ENCODE measurements around the gene GPR139.

GPR139 gene

GRCh38 chr16:20004931-20005330, 68.8 kb downstream of the GPR139 start:
- Histone ChIP-seq H3K9me3 (ENCODE audit: insufficient read depth, low read length) (0 out of 2 replicates have a peak, but pooled peaks cover 4% of the 10 kb centered on the region), H3K4me1 (ENCODE audit: insufficient read depth, insufficient read length) (peaks cover 2% of the 10 kb centered on the region), H3K4me3 (ENCODE audit: insufficient read length, low read depth) (no peak overlapping the region), H3K9ac (ENCODE audit: insufficient read length, low read depth) (no peak overlapping the region), H3K36me3 (ENCODE audit: insufficient read depth, insufficient read length, low read length) (no peaks in the 10 kb centered on the region), H3K27me3 (ENCODE audit: insufficient read depth, insufficient read length) (no peaks in the 10 kb centered on the region)
- TF ChIP-seq SUZ12 (IDR thresholded peaks at IDR 0.05; ENCODE audit: extremely low read depth, insufficient read depth, insufficient read length) (no peak), YY1 (IDR thresholded peaks at IDR 0.05; ENCODE audit: insufficient read depth, insufficient read length) (no peak), ZNF274 (IDR thresholded peaks at IDR 0.05; ENCODE audit: low read depth, low read length) (no peak)
- DNase-seq (ENCODE audit: low read depth, low spot score), result peak; percentile 78

- no peaks in the 10 kb centered on the region for H3K27me3 ChIP-seq (ENCODE audit: insufficient read depth, insufficient read length)
- H3K4me1 ChIP-seq (ENCODE audit: insufficient read depth, insufficient read length), result peaks cover 2% of the 10 kb centered on the region
- 0 out of 2 replicates have a peak, but pooled peaks cover 4% of the 10 kb centered on the region for H3K9me3 ChIP-seq (ENCODE audit: insufficient read depth, low read length)
- no peaks in the 10 kb centered on the region for H3K36me3 ChIP-seq (ENCODE audit: insufficient read depth, insufficient read length, low read length)
- TF ChIP-seq SUZ12 (IDR thresholded peaks at IDR 0.05; ENCODE audit: extremely low read depth, insufficient read depth, insufficient read length) (no peak), YY1 (IDR thresholded peaks at IDR 0.05; ENCODE audit: insufficient read depth, insufficient read length) (no peak), ZNF274 (IDR thresholded peaks at IDR 0.05; ENCODE audit: low read depth, low read length) (no peak)
- H3K4me3 ChIP-seq (ENCODE audit: insufficient read length, low read depth), result no peak overlapping the region
- DNase-seq (ENCODE audit: low read depth, low spot score), result no peak
- no peak overlapping the region for H3K9ac ChIP-seq (ENCODE audit: insufficient read length, low read depth)
Observed at GRCh38 chr16:20002936-20003335, 70.8 kb downstream of the GPR139 start.

GRCh38 chr16:20001856-20002707, 71.6 kb downstream of the GPR139 start:
- TF ChIP-seq YY1 (IDR thresholded peaks at IDR 0.05; ENCODE audit: insufficient read depth, insufficient read length) (no peak), SUZ12 (IDR thresholded peaks at IDR 0.05; ENCODE audit: extremely low read depth, insufficient read depth, insufficient read length) (no peak), ZNF274 (IDR thresholded peaks at IDR 0.05; ENCODE audit: low read depth, low read length) (no peak)
- H3K4me3 ChIP-seq (ENCODE audit: insufficient read length, low read depth), result no peak overlapping the region

GRCh38 chr16:19997734-19998133, 76.0 kb downstream of the GPR139 start:
- TF ChIP-seq YY1 (IDR thresholded peaks at IDR 0.05; ENCODE audit: insufficient read depth, insufficient read length) (no peak), ZNF274 (IDR thresholded peaks at IDR 0.05; ENCODE audit: low read depth, low read length) (no peak), SUZ12 (IDR thresholded peaks at IDR 0.05; ENCODE audit: extremely low read depth, insufficient read depth, insufficient read length) (no peak)
- no peaks in the 10 kb centered on the region for H3K9me3 ChIP-seq (ENCODE audit: insufficient read depth, low read length)
- no peak overlapping the region for H3K9ac ChIP-seq (ENCODE audit: insufficient read length, low read depth)
- H3K4me3 ChIP-seq (ENCODE audit: insufficient read length, low read depth), result no peak overlapping the region
- no peaks in the 10 kb centered on the region for H3K36me3 ChIP-seq (ENCODE audit: insufficient read depth, insufficient read length, low read length)
- H3K4me1 ChIP-seq (ENCODE audit: insufficient read depth, insufficient read length), result peaks cover 2% of the 10 kb centered on the region
- no peak for DNase-seq (ENCODE audit: low read depth, low spot score)
- no peaks in the 10 kb centered on the region for H3K27me3 ChIP-seq (ENCODE audit: insufficient read depth, insufficient read length)

More at GRCh38 chr16:20001856-20002707, 71.6 kb downstream of the GPR139 start:
- no peaks in the 10 kb centered on the region for H3K36me3 ChIP-seq (ENCODE audit: insufficient read depth, insufficient read length, low read length)
- 0 out of 2 replicates have a peak, but pooled peaks cover 4% of the 10 kb centered on the region for H3K9me3 ChIP-seq (ENCODE audit: insufficient read depth, low read length)
- H3K27me3 ChIP-seq (ENCODE audit: insufficient read depth, insufficient read length), result no peaks in the 10 kb centered on the region
- no peak overlapping the region for H3K9ac ChIP-seq (ENCODE audit: insufficient read length, low read depth)
- H3K4me1 ChIP-seq (ENCODE audit: insufficient read depth, insufficient read length), result peaks cover 2% of the 10 kb centered on the region
- DNase-seq (ENCODE audit: low read depth, low spot score), result no peak

- Histone ChIP-seq H3K9me3 (ENCODE audit: insufficient read depth, low read length) (no peaks in the 10 kb centered on the region), H3K36me3 (ENCODE audit: insufficient read depth, insufficient read length, low read length) (no peaks in the 10 kb centered on the region)
- DNase-seq (ENCODE audit: low read depth, low spot score), result no peak
Observed at GRCh38 chr16:19997264-19997663, 76.4 kb downstream of the GPR139 start.

GRCh38 chr16:19994466-19995170, 79.1 kb downstream of the GPR139 start:
- DNase-seq (ENCODE audit: low read depth, low spot score), result no peak
- TF ChIP-seq ZNF274 (IDR thresholded peaks at IDR 0.05; ENCODE audit: low read depth, low read length), result no peak
- no peak for TF ChIP-seq SUZ12 (IDR thresholded peaks at IDR 0.05; ENCODE audit: extremely low read depth, insufficient read depth, insufficient read length)
- no peak overlapping the region for H3K9ac ChIP-seq (ENCODE audit: insufficient read length, low read depth)
- H3K9me3 ChIP-seq (ENCODE audit: insufficient read depth, low read length), result no peaks in the 10 kb centered on the region
- no peaks in the 10 kb centered on the region for H3K36me3 ChIP-seq (ENCODE audit: insufficient read depth, insufficient read length, low read length)
- no peaks in the 10 kb centered on the region for H3K27me3 ChIP-seq (ENCODE audit: insufficient read depth, insufficient read length)
- H3K4me1 ChIP-seq (ENCODE audit: insufficient read depth, insufficient read length), result peaks cover 2% of the 10 kb centered on the region
- no peak overlapping the region for H3K4me3 ChIP-seq (ENCODE audit: insufficient read length, low read depth)

More at GRCh38 chr16:19997264-19997663, 76.4 kb downstream of the GPR139 start:
- Histone ChIP-seq H3K9ac (ENCODE audit: insufficient read length, low read depth) (no peak overlapping the region), H3K4me1 (ENCODE audit: insufficient read depth, insufficient read length) (peaks cover under 1% of the 10 kb centered on the region), H3K27me3 (ENCODE audit: insufficient read depth, insufficient read length) (no peaks in the 10 kb centered on the region), H3K4me3 (ENCODE audit: insufficient read length, low read depth) (no peak overlapping the region)
- TF ChIP-seq SUZ12 (IDR thresholded peaks at IDR 0.05; ENCODE audit: extremely low read depth, insufficient read depth, insufficient read length), result no peak

- Histone ChIP-seq H3K4me3 (ENCODE audit: insufficient read length, low read depth) (no peak overlapping the region), H3K36me3 (ENCODE audit: insufficient read depth, insufficient read length, low read length) (no peaks in the 10 kb centered on the region), H3K9ac (ENCODE audit: insufficient read length, low read depth) (no peak overlapping the region), H3K27me3 (ENCODE audit: insufficient read depth, insufficient read length) (no peaks in the 10 kb centered on the region), H3K9me3 (ENCODE audit: insufficient read depth, low read length) (no peaks in the 10 kb centered on the region), H3K4me1 (ENCODE audit: insufficient read depth, insufficient read length) (peaks cover 4% of the 10 kb centered on the region)
- DNase-seq (ENCODE audit: low read depth, low spot score), result no peak
- TF ChIP-seq SUZ12 (IDR thresholded peaks at IDR 0.05; ENCODE audit: extremely low read depth, insufficient read depth, insufficient read length) (no peak), ZNF274 (IDR thresholded peaks at IDR 0.05; ENCODE audit: low read depth, low read length) (no peak), YY1 (IDR thresholded peaks at IDR 0.05; ENCODE audit: insufficient read depth, insufficient read length) (no peak)
Observed at GRCh38 chr16:19991614-19992013, 82.1 kb downstream of the GPR139 start.
